HG03159 (cell line): ENCODE results near the gene SLIT3.

Experiments used
- ATAC-seq: cut with Tn5 transposase; IDR thresholded peaks from one replicate; pipeline ENCODE4 v1.9.1; 2021; ENCODE audit warnings: mild to moderate bottlenecking, moderate library complexity; ENCODE audit not compliant: unreplicated experiment

The SLIT3 gene

GRCh38 chr5:169048181-169049125 is 252.5 kb downstream of the SLIT3 start:
- ATAC-seq: no peak

- ATAC-seq: no peak
Measured at GRCh38 chr5:169044962-169045361, 256.0 kb downstream of the SLIT3 start.

- no peak for ATAC-seq
Measured at GRCh38 chr5:169041180-169041579, 259.8 kb downstream of the SLIT3 start.

GRCh38 chr5:169039592-169039991 is 261.3 kb downstream of the SLIT3 start:
- no peak for ATAC-seq

- no peak for ATAC-seq
Measured at GRCh38 chr5:169037466-169037865, 263.5 kb downstream of the SLIT3 start.

GRCh38 chr5:169036079-169036805 is 264.7 kb downstream of the SLIT3 start:
- ATAC-seq: no peak

GRCh38 chr5:169029661-169030274 is 271.2 kb downstream of the SLIT3 start:
- no peak for ATAC-seq

- ATAC-seq: no peak
Measured at GRCh38 chr5:169029037-169029436, 271.9 kb downstream of the SLIT3 start.

- no peak for ATAC-seq
Measured at GRCh38 chr5:169027501-169028061, 273.4 kb downstream of the SLIT3 start.

GRCh38 chr5:169025491-169025890 is 275.4 kb downstream of the SLIT3 start:
- no peak for ATAC-seq

GRCh38 chr5:169024421-169024820 is 276.5 kb downstream of the SLIT3 start:
- ATAC-seq: no peak

GRCh38 chr5:169022718-169023117 is 278.2 kb downstream of the SLIT3 start:
- no peak for ATAC-seq

GRCh38 chr5:169020102-169020501 is 280.8 kb downstream of the SLIT3 start:
- ATAC-seq: no peak

GRCh38 chr5:169018925-169019324 is 282.0 kb downstream of the SLIT3 start:
- no peak for ATAC-seq

GRCh38 chr5:169015991-169016390 is 284.9 kb downstream of the SLIT3 start:
- no peak for ATAC-seq

GRCh38 chr5:169013846-169014245 is 287.1 kb downstream of the SLIT3 start:
- ATAC-seq: no peak

- ATAC-seq: no peak
Measured at GRCh38 chr5:169013208-169013728, 287.7 kb downstream of the SLIT3 start.

GRCh38 chr5:169012450-169012849 is 288.5 kb downstream of the SLIT3 start:
- ATAC-seq: no peak

GRCh38 chr5:169011451-169011850 is 289.5 kb downstream of the SLIT3 start:
- ATAC-seq: no peak

- ATAC-seq: no peak
Measured at GRCh38 chr5:169011009-169011408, 289.9 kb downstream of the SLIT3 start.

GRCh38 chr5:169009123-169009522 is 291.8 kb downstream of the SLIT3 start:
- no peak for ATAC-seq
